ENCODE results near the gene CCDC7.
"Not testable (repeated sequence)": the region's sequence is repeated elsewhere in the genome, so short reads cannot be mapped to it uniquely, and the experiment has no call there.

CCDC7 gene

DNA sequence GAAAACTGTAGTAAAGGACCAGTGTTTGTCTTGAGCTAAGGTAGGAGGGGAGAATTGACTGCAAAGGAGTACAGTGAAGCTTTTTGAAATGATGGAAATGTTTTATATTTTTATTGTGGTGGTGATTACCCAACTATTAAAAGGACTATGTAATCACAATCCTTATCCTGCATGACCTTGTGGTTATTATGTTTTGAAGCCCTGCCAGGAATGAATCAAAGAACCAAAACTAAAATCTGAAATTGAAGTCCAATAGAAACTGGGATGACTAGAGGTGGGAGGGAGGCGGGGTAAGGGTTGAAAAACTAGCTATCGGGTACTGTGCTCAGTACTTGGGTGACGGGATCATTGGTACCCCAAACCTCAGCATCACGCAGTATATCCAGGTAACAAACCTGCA lies 8.2 kb downstream of the CCDC7 start:
- no peak for DNase-seq (ENCODE audit: low read depth in 2 of 2)

DNA sequence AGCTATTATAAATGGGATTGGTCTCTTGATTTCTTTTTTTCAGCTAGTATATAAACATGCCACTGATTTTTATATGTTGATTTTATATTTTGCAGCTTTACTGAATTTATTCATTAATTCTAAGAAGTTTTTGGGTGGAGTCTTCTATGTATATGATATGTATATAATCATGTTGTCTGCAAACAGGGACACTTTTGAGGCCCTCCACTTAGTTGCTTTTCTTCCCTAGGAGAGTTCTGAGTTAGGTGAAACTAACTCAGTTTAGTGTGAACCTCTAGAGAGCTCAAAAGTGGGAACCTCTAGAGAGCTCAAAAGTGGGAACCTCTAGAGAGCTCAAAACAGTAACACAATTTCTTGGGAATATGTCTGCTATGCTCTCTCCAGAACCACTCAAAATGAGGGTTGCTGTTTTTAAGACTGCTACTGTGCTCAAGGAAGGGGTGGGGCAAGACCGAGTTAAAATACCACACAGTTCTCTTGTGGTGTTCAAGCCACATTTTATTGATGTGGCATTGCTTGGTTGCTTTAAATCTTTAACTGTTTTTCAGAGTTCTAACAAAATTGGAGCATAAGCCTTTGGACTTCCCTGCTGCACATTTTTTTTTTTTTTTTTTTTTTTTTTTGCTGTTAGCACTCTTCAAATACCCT lies 13.2 kb downstream of the CCDC7 start:
- no peak for DNase-seq (ENCODE audit: low read depth in 2 of 2)

DNA sequence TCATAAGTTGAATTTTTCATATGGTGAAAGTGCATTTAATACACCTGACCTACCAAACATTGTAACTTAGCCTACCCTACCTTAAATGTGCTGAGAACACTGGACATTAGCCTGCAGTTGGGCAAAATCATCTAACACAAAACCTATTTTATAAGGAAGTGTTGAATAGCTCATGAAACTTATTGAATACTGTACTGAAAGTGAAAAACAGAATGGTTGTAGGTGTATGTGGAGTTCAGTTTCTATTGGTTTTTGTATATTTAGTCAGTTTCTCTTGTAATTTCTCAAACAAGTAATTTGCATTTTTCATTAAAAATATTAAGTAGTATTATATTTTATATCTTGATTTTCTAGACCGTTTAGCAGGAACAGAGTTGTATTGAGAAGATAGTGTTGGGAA lies 15.3 kb downstream of the CCDC7 start:
- no peak for DNase-seq (ENCODE audit: low read depth in 2 of 2)

DNA sequence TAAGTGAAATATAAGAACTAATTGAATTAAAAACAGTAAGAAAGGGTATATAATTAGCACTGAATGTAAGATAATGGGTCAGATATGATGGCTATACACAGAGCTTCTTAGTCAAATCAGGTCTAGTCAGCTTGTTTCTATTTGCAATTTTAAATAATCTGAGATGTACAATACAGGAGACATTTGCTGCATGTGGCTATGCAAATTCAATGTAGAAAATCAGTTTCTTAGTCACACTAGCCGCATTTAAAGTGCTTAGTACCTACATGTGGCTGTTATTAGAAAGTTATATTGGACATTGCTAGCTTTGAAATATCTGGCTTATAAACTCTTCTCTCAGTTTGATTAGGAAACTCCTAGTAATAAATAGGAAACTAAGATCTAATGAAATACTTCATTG lies 25.3 kb downstream of the CCDC7 start:
- no peak for DNase-seq (ENCODE audit: low read depth in 2 of 2)

DNA sequence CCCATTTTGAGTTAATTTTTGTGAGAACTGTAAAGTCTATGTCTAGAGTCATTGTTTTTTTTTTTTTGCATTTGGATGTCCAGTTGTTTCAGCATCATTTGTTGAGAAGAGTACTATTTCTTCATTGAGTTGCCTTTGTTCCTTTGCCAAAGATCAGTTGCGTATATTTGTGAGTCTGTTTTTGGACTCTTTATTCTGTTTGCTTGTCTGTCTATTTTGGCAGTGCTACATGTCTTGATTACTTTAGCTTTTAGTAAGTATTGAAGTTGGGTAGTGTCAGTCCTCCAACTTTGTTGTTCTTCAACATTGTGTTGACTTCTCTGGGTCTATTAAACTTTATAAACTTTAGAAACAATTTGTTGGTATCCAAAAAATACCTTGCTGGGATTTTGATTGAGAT lies 31.6 kb downstream of the CCDC7 start:
- DNase-seq (ENCODE audit: low read depth in 2 of 2): no peak

- DNase-seq (ENCODE audit: low read depth in 2 of 2): no peak
These were observed 35.7 kb downstream of the CCDC7 start for GRCh38 chr10:32481606-32482005.

DNA sequence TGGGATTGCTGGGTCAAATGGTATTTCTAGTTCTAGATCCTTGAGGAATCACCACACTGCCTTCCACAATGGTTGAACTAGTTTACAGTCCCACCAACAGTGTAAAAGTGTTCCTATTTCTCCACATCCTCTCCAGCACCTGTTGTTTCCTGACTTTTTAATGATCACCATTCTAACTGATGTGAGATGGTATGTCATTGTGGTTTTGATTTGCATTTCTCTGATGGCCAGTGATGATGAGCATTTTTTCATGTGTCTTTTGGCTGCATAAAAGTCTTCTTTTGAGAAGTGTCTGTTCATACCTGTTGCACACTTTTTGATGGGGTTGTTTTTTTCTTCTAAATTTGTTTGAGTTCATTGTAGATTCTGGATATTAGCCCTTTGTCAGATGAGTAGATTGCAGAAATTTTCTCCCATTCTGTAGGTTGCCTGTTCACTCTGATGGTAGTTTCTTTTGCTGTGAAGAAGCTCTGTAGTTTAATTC lies 37.1 kb downstream of the CCDC7 start:
- DNase-seq (ENCODE audit: low read depth in 2 of 2): not testable (repeated sequence)

DNA sequence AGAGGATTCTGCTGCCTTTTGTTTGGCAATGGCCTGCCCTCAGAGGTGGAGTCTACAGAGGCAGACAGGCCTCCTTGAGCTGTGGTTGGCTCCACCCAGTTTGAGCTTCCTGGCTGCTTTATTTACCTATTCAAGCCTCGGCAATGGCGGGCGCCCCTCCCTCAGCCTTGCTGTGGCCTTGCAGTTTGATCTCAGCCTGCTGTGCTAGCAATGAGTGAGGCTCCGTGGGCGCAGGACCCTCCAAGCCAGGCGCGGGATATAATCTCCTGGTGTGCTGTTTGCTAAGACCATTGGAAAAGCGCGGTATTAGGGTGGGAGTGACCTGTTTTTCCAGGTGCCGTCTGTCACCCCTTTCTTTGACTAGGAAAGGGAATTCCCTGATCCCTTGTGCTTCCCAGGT lies 42.1 kb downstream of the CCDC7 start:
- DNase-seq (ENCODE audit: low read depth in 2 of 2): not testable (repeated sequence)

DNA sequence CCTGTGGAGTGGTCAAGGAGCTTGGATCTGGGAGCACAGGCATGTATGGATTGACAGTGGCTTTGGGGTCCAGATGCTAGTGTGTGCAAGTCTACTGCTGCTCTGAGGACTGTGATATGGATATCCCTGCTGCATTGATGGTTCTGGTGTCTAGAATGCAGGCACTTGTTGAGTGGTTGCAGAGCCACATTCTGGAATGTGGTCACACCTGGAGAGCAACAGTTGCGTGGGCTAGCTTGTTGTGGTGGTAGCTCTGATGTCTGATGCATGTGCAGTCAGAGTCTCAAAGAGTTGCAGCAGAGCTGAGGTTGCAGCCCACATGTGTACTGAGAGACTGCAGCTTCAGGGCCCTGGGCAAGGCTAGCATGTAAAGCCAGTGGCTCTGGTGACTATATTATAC lies 43.2 kb downstream of the CCDC7 start:
- DNase-seq (ENCODE audit: low read depth in 2 of 2): no peak

GRCh38 chr10:32489901-32490300 lies 44.0 kb downstream of the CCDC7 start:
- no peak for DNase-seq (ENCODE audit: low read depth in 2 of 2)

DNA sequence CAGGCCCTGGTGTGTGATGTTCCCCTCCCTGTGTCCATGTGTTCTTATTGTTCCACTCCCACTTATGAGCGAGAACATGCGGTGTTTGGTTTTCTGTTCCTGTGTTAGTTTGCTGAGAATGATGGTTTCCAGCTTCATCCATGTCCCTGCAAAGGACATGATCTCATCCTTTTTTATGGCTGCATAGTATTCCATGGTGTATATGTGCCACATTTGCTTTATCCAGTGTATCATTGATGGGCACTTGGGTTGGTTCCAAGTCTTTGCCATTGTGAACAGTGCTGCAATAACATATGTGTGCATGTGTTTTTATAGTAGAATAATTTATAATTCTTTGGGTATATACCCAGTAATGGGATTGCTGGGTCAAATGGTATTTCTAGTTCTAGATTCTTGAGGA lies 48.6 kb downstream of the CCDC7 start:
- DNase-seq (ENCODE audit: low read depth in 2 of 2): not testable (repeated sequence)

GRCh38 chr10:32500136-32500535 lies 54.2 kb downstream of the CCDC7 start:
- DNase-seq (ENCODE audit: low read depth in 2 of 2): not testable (repeated sequence)

DNA sequence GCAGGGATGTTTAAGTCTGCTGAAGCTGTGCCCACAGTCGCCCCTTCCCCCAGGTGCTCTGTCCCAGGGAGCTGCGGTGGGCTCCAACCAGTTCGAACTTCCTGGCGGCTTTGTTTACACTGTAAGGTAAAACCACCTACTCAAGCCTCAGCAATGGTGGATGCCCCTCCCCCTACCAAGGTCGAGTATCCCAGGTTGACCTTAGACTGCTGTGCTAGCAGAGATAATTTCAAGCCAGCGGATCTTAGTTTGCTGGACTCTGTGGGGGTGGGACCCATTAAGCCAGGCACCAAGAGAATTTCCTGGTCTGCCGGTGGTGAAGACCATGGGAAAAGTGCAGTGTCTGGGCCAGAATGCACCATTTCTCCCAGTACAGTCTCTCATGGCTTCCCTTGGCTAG lies 56.0 kb downstream of the CCDC7 start:
- no peak for DNase-seq (ENCODE audit: low read depth in 2 of 2)

GRCh38 chr10:32505762-32506420 lies 60.0 kb downstream of the CCDC7 start:
- not testable (repeated sequence) for DNase-seq (ENCODE audit: low read depth in 2 of 2)

GRCh38 chr10:32511599-32511998 lies 65.7 kb downstream of the CCDC7 start:
- no peak for DNase-seq (ENCODE audit: low read depth in 2 of 2)

- no peak for DNase-seq (ENCODE audit: low read depth in 2 of 2)
These were observed 70.9 kb downstream of the CCDC7 start for GRCh38 chr10:32516567-32517495.

DNA sequence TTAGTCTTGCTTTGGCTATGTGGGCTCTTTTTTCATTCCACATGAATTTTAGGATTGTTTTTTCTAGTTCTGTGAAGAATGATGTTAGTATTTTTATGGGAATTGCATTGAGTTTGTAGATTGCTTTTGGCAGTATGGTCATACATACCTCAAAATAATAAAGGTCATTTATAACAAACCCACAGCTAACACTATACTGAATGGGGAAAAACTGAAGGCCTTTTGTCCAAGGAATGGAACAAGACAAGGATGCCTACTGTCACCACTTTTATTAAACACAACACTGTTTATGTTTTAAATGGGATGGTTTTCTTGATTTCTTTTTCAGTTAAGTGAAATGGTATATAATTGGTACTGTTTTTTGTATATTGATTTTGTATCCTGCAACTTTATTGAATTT lies 84.3 kb downstream of the CCDC7 start:
- no peak for DNase-seq (ENCODE audit: low read depth in 2 of 2)

DNA sequence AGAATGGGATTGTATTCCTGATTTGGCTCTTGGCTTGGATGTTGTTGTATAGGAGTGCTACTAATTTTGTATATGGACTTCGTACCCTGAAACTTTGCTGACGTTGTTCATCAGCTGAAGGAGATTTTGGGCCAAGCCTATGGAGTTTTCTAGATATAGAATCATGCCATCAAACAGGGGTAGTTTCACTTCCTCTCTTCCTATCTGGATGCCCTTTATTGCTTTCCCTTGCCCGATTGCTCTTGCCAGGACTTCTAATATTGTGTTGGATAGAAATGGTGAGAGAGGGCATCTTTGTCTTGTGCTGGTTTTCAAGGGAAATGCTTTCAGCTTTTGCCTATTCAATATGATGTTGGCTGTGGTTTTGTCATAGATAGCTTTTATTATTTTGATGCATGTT lies 92.3 kb downstream of the CCDC7 start:
- no peak for DNase-seq (ENCODE audit: low read depth in 2 of 2)

DNA sequence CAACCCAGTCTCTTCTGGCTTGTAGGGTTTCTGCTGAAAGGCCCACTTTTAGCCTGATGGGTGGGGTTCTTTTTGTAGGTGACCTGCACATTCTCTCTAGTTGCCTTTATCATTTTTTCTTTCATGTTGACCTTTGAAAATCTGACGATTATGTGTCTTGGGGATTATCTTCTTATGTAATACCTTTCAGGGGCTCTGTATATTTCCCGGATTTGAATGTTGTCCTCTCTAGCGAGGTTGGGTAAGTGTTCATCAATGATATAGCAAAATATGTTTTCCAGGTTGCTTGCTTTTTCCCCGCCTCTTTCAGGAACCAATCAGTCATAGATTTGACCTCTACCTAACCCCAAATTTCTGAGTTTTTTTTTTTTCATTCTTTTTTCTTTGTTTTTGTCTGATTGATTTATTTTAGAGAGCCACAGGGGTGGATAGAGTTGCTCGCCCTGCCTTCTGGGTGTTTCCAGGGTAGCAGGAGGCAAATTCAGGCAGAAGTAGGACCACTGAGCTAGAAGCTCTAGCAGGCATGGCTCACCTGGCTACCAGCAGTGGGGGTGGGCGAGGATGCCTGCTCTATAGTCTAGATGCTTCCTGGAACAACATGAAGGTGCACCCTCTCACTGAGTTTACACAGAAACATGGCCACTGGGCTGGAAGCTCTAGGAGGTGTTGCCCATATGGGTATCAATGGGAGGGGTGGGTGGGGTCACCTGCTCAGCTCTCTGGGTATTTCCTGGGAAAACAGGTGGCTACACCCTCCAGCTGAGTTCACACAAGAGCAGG lies 94.9 kb downstream of the CCDC7 start:
- DNase-seq (ENCODE audit: low read depth in 2 of 2): no peak

- no peak for DNase-seq (ENCODE audit: low read depth in 2 of 2)
These were observed 102.3 kb downstream of the CCDC7 start for GRCh38 chr10:32548208-32548607.

GRCh38 chr10:32556783-32557395 lies 110.9 kb downstream of the CCDC7 start:
- no peak for DNase-seq (ENCODE audit: low read depth in 2 of 2)
